ENCODE data around the gene RNPEPL1.
"Not testable (repeated sequence)": the region's sequence is repeated elsewhere in the genome, so short reads cannot be mapped to it uniquely, and the experiment has no call there.

RNPEPL1 gene

GRCh38 chr2:240527153-240527750 lies 41.0 kb upstream of the RNPEPL1 start:
- no peak for ATAC-seq (replicated peaks)

GRCh38 chr2:240528406-240529040 lies 39.8 kb upstream of the RNPEPL1 start:
- Mint-ChIP-seq H3K27ac (peak overlapping the region; percentile 22 to 60), H3K9me3 (peaks cover 7 to 12% of the 10 kb centered on the region in 2 donors), H3K4me1 (ENCODE audit: low read depth in 2 of 2) (peaks cover 8 to 13% of the 10 kb centered on the region in 2 donors), H3K27me3 (no peaks in the 10 kb centered on the region), H3K36me3 (ENCODE audit: insufficient read depth) (peaks cover 4% of the 10 kb centered on the region), H3K4me3 (no peak overlapping the region)
- DNase-seq (no peak), ATAC-seq (replicated peaks) (no peak)

More at GRCh38 chr2:240527153-240527750, 41.0 kb upstream of the RNPEPL1 start:
- no peak overlapping the region for H3K4me3 Mint-ChIP-seq
- DNase-seq = no peak
- peaks cover 8 to 13% of the 10 kb centered on the region in 2 donors for H3K4me1 Mint-ChIP-seq (ENCODE audit: low read depth in 2 of 2)
- H3K27ac Mint-ChIP-seq = no peak overlapping the region
- H3K9me3 Mint-ChIP-seq = peaks cover 7 to 8% of the 10 kb centered on the region in 2 donors
- H3K27me3 Mint-ChIP-seq = no peaks in the 10 kb centered on the region
- peaks cover 6% of the 10 kb centered on the region for H3K36me3 Mint-ChIP-seq (ENCODE audit: insufficient read depth)

- H3K4me1 Mint-ChIP-seq (ENCODE audit: low read depth in 2 of 2) = peaks cover 8 to 16% of the 10 kb centered on the region in 2 donors
- peaks cover 6% of the 10 kb centered on the region for H3K36me3 Mint-ChIP-seq (ENCODE audit: insufficient read depth)
Measured at GRCh38 chr2:240529344-240529999, 38.8 kb upstream of the RNPEPL1 start.

GRCh38 chr2:240530181-240530580 lies 38.1 kb upstream of the RNPEPL1 start:
- no peak for DNase-seq
- ATAC-seq (replicated peaks) = no peak
- Mint-ChIP-seq H3K4me1 (ENCODE audit: low read depth in 2 of 2) (peaks cover 8 to 14% of the 10 kb centered on the region in 2 donors), H3K27ac (peak overlapping the region in 1 of 2 donors; percentile 45), H3K4me3 (no peak overlapping the region), H3K27me3 (no peaks in the 10 kb centered on the region), H3K9me3 (peaks cover 7 to 12% of the 10 kb centered on the region in 2 donors), H3K36me3 (ENCODE audit: insufficient read depth) (peaks cover 9% of the 10 kb centered on the region)

More at GRCh38 chr2:240529344-240529999, 38.8 kb upstream of the RNPEPL1 start:
- Mint-ChIP-seq H3K4me3 (no peak overlapping the region), H3K9me3 (peaks cover 7 to 12% of the 10 kb centered on the region in 2 donors), H3K27me3 (no peaks in the 10 kb centered on the region), H3K27ac (peak overlapping the region; percentile 45 to 60)
- ATAC-seq (replicated peaks) (no peak), DNase-seq (no peak)

- ATAC-seq (replicated peaks) = no peak
- no peak overlapping the region for H3K27ac Mint-ChIP-seq
- no peak for DNase-seq
- peaks cover 9% of the 10 kb centered on the region for H3K36me3 Mint-ChIP-seq (ENCODE audit: insufficient read depth)
- peaks cover 5 to 17% of the 10 kb centered on the region in 2 donors for H3K4me1 Mint-ChIP-seq (ENCODE audit: low read depth in 2 of 2)
- H3K4me3 Mint-ChIP-seq = no peak overlapping the region
- H3K27me3 Mint-ChIP-seq = no peaks in the 10 kb centered on the region
- peaks cover 7 to 12% of the 10 kb centered on the region in 2 donors for H3K9me3 Mint-ChIP-seq
Measured at GRCh38 chr2:240531038-240531437, 37.2 kb upstream of the RNPEPL1 start.

GRCh38 chr2:240532031-240532775 lies 36.1 kb upstream of the RNPEPL1 start:
- no peak overlapping the region for H3K27ac Mint-ChIP-seq
- peaks cover 5 to 12% of the 10 kb centered on the region in 2 donors for H3K9me3 Mint-ChIP-seq
- no peak overlapping the region for H3K4me3 Mint-ChIP-seq
- DNase-seq = no peak
- peaks cover 5 to 21% of the 10 kb centered on the region in 2 donors for H3K4me1 Mint-ChIP-seq (ENCODE audit: low read depth in 2 of 2)
- H3K36me3 Mint-ChIP-seq (ENCODE audit: insufficient read depth) = peaks cover 13% of the 10 kb centered on the region
- no peaks in the 10 kb centered on the region for H3K27me3 Mint-ChIP-seq
- ATAC-seq (replicated peaks) = no peak

- H3K36me3 Mint-ChIP-seq (ENCODE audit: insufficient read depth) = peaks cover 36% of the 10 kb centered on the region
- peak overlapping the region in 1 of 2 donors; percentile 25 for H3K27ac Mint-ChIP-seq
- DNase-seq (no peak), ATAC-seq (replicated peaks) (no peak)
- no peaks in the 10 kb centered on the region for H3K9me3 Mint-ChIP-seq
- H3K4me3 Mint-ChIP-seq = no peak overlapping the region
- no peaks in the 10 kb centered on the region for H3K27me3 Mint-ChIP-seq
- peaks cover 3 to 27% of the 10 kb centered on the region in 2 donors for H3K4me1 Mint-ChIP-seq (ENCODE audit: low read depth in 2 of 2)
Measured at GRCh38 chr2:240538031-240538780, 30.1 kb upstream of the RNPEPL1 start.

GRCh38 chr2:240539101-240539500 lies 29.2 kb upstream of the RNPEPL1 start:
- not testable (repeated sequence) for H3K9me3 Mint-ChIP-seq; DNase-seq; ATAC-seq (replicated peaks); H3K27me3 Mint-ChIP-seq; H3K4me3 Mint-ChIP-seq
- H3K36me3 Mint-ChIP-seq (ENCODE audit: insufficient read depth) = peaks cover 31% of the 10 kb centered on the region
- peaks cover 3 to 24% of the 10 kb centered on the region in 2 donors for H3K4me1 Mint-ChIP-seq (ENCODE audit: low read depth in 2 of 2)
- peak overlapping the region in 1 of 2 donors; percentile 65 for H3K27ac Mint-ChIP-seq

GRCh38 chr2:240539906-240540305 lies 28.4 kb upstream of the RNPEPL1 start:
- H3K36me3 Mint-ChIP-seq (ENCODE audit: insufficient read depth) = peaks cover 34% of the 10 kb centered on the region

GRCh38 chr2:240551288-240551687 lies 17.0 kb upstream of the RNPEPL1 start:
- H3K9me3 Mint-ChIP-seq = no peaks in the 10 kb centered on the region
- DNase-seq (no peak), ATAC-seq (replicated peaks) (no peak)
- H3K27me3 Mint-ChIP-seq = no peaks in the 10 kb centered on the region
- H3K4me1 Mint-ChIP-seq (ENCODE audit: low read depth in 2 of 2) = peaks cover 4 to 12% of the 10 kb centered on the region in 2 donors
- peak overlapping the region in 1 of 2 donors; percentile 30 for H3K27ac Mint-ChIP-seq
- H3K36me3 Mint-ChIP-seq (ENCODE audit: insufficient read depth) = peaks cover 24% of the 10 kb centered on the region
- H3K4me3 Mint-ChIP-seq = no peak overlapping the region

More at GRCh38 chr2:240539906-240540305, 28.4 kb upstream of the RNPEPL1 start:
- Mint-ChIP-seq H3K4me3 (no peak overlapping the region), H3K27ac (peak overlapping the region in 1 of 2 donors; percentile 65), H3K27me3 (no peaks in the 10 kb centered on the region), H3K4me1 (ENCODE audit: low read depth in 2 of 2) (peaks cover 3 to 23% of the 10 kb centered on the region in 2 donors), H3K9me3 (no peaks in the 10 kb centered on the region)
- ATAC-seq (replicated peaks) (no peak), DNase-seq (no peak)

GRCh38 chr2:240551811-240552210 lies 16.5 kb upstream of the RNPEPL1 start:
- no peak for DNase-seq
- peak overlapping the region; percentile 30 to 59 for H3K27ac Mint-ChIP-seq
- H3K36me3 Mint-ChIP-seq (ENCODE audit: insufficient read depth) = peaks cover 24% of the 10 kb centered on the region
- no peaks in the 10 kb centered on the region for H3K27me3 Mint-ChIP-seq
- H3K9me3 Mint-ChIP-seq = no peaks in the 10 kb centered on the region
- H3K4me1 Mint-ChIP-seq (ENCODE audit: low read depth in 2 of 2) = peaks cover 9 to 17% of the 10 kb centered on the region in 2 donors
- no peak for ATAC-seq (replicated peaks)
- no peak overlapping the region for H3K4me3 Mint-ChIP-seq

GRCh38 chr2:240553956-240554480 lies 14.3 kb upstream of the RNPEPL1 start:
- Mint-ChIP-seq H3K4me1 (ENCODE audit: low read depth in 2 of 2) (peaks cover 22 to 27% of the 10 kb centered on the region in 2 donors), H3K4me3 (no peak overlapping the region), H3K27me3 (no peaks in the 10 kb centered on the region), H3K9me3 (no peaks in the 10 kb centered on the region), H3K27ac (no peak overlapping the region), H3K36me3 (ENCODE audit: insufficient read depth) (peaks cover 25% of the 10 kb centered on the region)
- ATAC-seq (replicated peaks) (no peak), DNase-seq (no peak)

All from effector memory CD8-positive, alpha-beta T cell (primary cell).